Caco-2 (cell line): ENCODE results near the gene PRLH. TPM values are rescaled to one million over a fixed set of nuclear protein-coding genes. Genes with fewer than 3 reads are reported as not detected.

Source experiments
- BruUV-seq: library from RNA; stranded (reverse); fragments of 400-500 nt; replicated peaks from 2 replicates; lab custom pipeline; 2021; lab: Mats Ljungman, UMichigan
- CTCF ChIA-PET: fragments of 300-600 bp; sonication (Branson Sonifier 250); formaldehyde crosslinking; loops from one replicate; lab custom pipeline; 2022; ENCODE audit warnings: antibody characterized with exemption; lab: Charles Lee
- POLR2A ChIA-PET: fragments of 300-600 bp; sonication (Branson Sonifier 250); formaldehyde crosslinking; loops from one replicate; lab custom pipeline; 2022; ENCODE audit warnings: antibody characterized with exemption; lab: Charles Lee
- DNase-seq, 2 experiments: peaks; one replicate each; pipeline versions ENCODE4 v3.0.0 to v3.0.0-alpha.2; 2020 to 2022
- H3K27me3 ChIP-seq: replicated peaks from 2 replicates; pipeline ENCODE4 v1.6.0; 2011; ENCODE audit warnings: low read length; ENCODE audit not compliant: control insufficient read depth, insufficient read depth
- H3K36me3 ChIP-seq: 2 replicates; pipeline ENCODE4 v1.5.1; 2011; ENCODE audit warnings: low read length; ENCODE audit not compliant: control insufficient read depth, insufficient read depth
- H3K4me1 ChIP-seq: fragments of 250-450 bp; sonication (Bioruptor Pico); 2 replicates; pipeline ENCODE4 v1.5.1; 2020; ENCODE audit warnings: mild to moderate bottlenecking
- H3K4me3 ChIP-seq: 2 replicates; pipeline ENCODE4 v1.5.1; 2011; ENCODE audit warnings: low read depth, mild to moderate bottlenecking, control low read depth, low read length
- H3K9me3 ChIP-seq: fragments of 250-450 bp; sonication (Bioruptor Pico); 2 replicates; pipeline ENCODE4 v1.5.1; 2020; ENCODE audit warnings: mild to moderate bottlenecking, moderate library complexity
- H3K27ac Mint-ChIP-seq: one replicate; pipeline ENCODE4 v1.8.0; 2022; ENCODE audit warnings: mixed read lengths; ENCODE audit not compliant: unreplicated experiment
- H3K27me3 Mint-ChIP-seq: one replicate; pipeline ENCODE4 v1.8.0; 2022; ENCODE audit warnings: mixed read lengths; ENCODE audit not compliant: insufficient read depth, unreplicated experiment
- H3K36me3 Mint-ChIP-seq: one replicate; pipeline ENCODE4 v1.8.0; 2022; ENCODE audit warnings: mild to moderate bottlenecking, mixed read lengths; ENCODE audit not compliant: insufficient read depth, unreplicated experiment
- H3K4me1 Mint-ChIP-seq: one replicate; pipeline ENCODE4 v1.8.0; 2022; ENCODE audit warnings: low read depth, mixed read lengths; ENCODE audit not compliant: unreplicated experiment
- H3K4me3 Mint-ChIP-seq: one replicate; pipeline ENCODE4 v1.8.0; 2022; ENCODE audit warnings: mild to moderate bottlenecking, moderate library complexity, mixed read lengths; ENCODE audit not compliant: unreplicated experiment
- H3K9me3 Mint-ChIP-seq: one replicate; pipeline ENCODE4 v1.8.0; 2022; ENCODE audit warnings: mixed read lengths; ENCODE audit not compliant: unreplicated experiment
- intact Hi-C: fragments of 100-400 bp; cut with micrococcal nuclease; formaldehyde crosslinking; loops from one replicate; pipeline ENCODE4 v1.10.0; 2022; ENCODE audit not compliant: unreplicated experiment
- total RNA-seq: library from RNA; stranded (reverse); gene quantifications from 2 replicates; pipeline ENCODE4 v1.2.3, GENCODE V29; 2022
- TF ChIP-seq, protein P1 (sequence below), 2 experiments: fragments of 200-600 bp in 1 of 2; IDR thresholded peaks; 1 replicate in 1 of 2; 2 replicates in 1 of 2; pipeline versions ENCODE4 v1.5.1 to v1.8.0; 2011 to 2022; ENCODE audit warnings: antibody characterized with exemption in 1 of 2, control low read depth in 1 of 2, inconsistent platforms in 1 of 2, low read depth in 1 of 2, low read length in 1 of 2, mild to moderate bottlenecking in 1 of 2, moderate library complexity in 1 of 2; ENCODE audit not compliant: insufficient read depth in 1 of 2, severe bottlenecking in 1 of 2, unreplicated experiment in 1 of 2

PRLH gene
- total RNA-seq, 1 experiment from 2014 or later = not detected

DNA sequence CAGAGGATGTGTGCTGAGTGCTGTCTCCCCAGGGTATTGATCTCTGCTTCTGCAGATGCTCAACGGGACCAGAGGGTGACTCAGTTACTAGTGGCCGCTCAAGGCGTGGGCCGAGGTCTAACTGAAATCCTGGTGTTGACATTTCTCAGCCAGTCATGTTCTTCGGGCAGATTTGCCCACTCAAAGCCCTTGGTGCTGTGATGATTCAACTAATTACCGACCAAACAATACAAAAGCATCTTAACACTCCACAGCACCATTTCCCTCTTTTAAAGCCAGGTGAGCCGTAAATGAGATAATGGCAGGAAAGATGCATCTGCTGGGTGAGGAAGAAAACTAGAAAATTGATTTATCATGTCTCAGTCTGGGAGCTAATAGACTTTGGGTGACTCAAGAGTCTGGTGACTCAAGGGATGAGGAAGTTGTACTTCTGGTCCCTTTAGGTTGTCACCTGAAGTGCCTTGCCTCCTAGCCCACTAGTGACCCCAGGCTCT, 32.7 kb upstream of the PRLH start:
- Histone ChIP-seq H3K4me3 (no peak overlapping the region), H3K36me3 (no peaks in the 10 kb centered on the region), H3K4me1 (no peaks in the 10 kb centered on the region), H3K9me3 (no peaks in the 10 kb centered on the region), H3K27me3 (no peaks in the 10 kb centered on the region)
- no TSS peak for BruUV-seq
- ChIA-PET CTCF (interaction anchor here (1.0 kb wide), 1 partner anchor 38 kb away, joined by 3 read pairs; no protein-coding TSS in a partner anchor), POLR2A (no interaction called here)
- no peak overlapping the region for H3K27ac Mint-ChIP-seq
- no peak for DNase-seq
- TF ChIP-seq, protein P1, sequence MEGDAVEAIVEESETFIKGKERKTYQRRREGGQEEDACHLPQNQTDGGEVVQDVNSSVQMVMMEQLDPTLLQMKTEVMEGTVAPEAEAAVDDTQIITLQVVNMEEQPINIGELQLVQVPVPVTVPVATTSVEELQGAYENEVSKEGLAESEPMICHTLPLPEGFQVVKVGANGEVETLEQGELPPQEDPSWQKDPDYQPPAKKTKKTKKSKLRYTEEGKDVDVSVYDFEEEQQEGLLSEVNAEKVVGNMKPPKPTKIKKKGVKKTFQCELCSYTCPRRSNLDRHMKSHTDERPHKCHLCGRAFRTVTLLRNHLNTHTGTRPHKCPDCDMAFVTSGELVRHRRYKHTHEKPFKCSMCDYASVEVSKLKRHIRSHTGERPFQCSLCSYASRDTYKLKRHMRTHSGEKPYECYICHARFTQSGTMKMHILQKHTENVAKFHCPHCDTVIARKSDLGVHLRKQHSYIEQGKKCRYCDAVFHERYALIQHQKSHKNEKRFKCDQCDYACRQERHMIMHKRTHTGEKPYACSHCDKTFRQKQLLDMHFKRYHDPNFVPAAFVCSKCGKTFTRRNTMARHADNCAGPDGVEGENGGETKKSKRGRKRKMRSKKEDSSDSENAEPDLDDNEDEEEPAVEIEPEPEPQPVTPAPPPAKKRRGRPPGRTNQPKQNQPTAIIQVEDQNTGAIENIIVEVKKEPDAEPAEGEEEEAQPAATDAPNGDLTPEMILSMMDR (IDR thresholded peaks at IDR 0.05; ENCODE audit: insufficient read depth in 1 of 2, low read depth in 1 of 2, low read length in 1 of 2, severe bottlenecking in 1 of 2, unreplicated experiment in 1 of 2) = no peak
- no peaks in the 10 kb centered on the region for H3K27me3 Mint-ChIP-seq
- H3K36me3 Mint-ChIP-seq = no peaks in the 10 kb centered on the region
- no peak overlapping the region for H3K4me3 Mint-ChIP-seq
- no peaks in the 10 kb centered on the region for H3K9me3 Mint-ChIP-seq
- no peaks in the 10 kb centered on the region for H3K4me1 Mint-ChIP-seq
- intact Hi-C loops = no loop called here

DNA sequence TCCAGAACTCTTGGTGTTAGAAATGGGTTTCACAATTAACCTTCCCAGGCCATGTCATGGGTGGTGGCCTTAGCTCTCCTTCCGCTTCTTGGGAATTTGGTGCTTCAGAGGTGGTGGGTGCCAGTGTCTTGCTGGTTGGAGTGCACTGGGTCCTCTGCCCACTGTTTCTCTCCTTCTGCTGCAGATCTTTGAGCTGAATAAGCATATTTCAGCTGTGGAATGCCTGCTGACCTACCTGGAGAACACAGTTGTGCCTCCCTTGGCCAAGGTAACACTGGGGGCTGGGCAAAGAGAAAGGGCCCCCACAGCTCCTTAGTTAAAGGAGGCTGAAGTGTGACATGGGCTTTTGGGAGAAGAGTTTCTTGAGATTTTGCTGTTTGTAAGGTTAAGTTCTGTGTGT, 32.0 kb upstream of the PRLH start:
- H3K36me3 ChIP-seq = no peaks in the 10 kb centered on the region
- Mint-ChIP-seq H3K4me3 (no peak overlapping the region), H3K27me3 (no peaks in the 10 kb centered on the region), H3K36me3 (no peaks in the 10 kb centered on the region), H3K4me1 (no peaks in the 10 kb centered on the region), H3K27ac (no peak overlapping the region), H3K9me3 (no peaks in the 10 kb centered on the region)
- BruUV-seq = no TSS peak
- intact Hi-C loops = no loop called here
- H3K4me3 ChIP-seq = no peak overlapping the region
- ChIA-PET CTCF (no interaction called here), POLR2A (no interaction called here)
- TF ChIP-seq, protein P1 (IDR thresholded peaks at IDR 0.05; ENCODE audit: insufficient read depth in 1 of 2, low read depth in 1 of 2, low read length in 1 of 2, severe bottlenecking in 1 of 2, unreplicated experiment in 1 of 2) = no peak
- no peak for DNase-seq
- no peaks in the 10 kb centered on the region for H3K27me3 ChIP-seq
- no peaks in the 10 kb centered on the region for H3K9me3 ChIP-seq
- no peaks in the 10 kb centered on the region for H3K4me1 ChIP-seq

DNA sequence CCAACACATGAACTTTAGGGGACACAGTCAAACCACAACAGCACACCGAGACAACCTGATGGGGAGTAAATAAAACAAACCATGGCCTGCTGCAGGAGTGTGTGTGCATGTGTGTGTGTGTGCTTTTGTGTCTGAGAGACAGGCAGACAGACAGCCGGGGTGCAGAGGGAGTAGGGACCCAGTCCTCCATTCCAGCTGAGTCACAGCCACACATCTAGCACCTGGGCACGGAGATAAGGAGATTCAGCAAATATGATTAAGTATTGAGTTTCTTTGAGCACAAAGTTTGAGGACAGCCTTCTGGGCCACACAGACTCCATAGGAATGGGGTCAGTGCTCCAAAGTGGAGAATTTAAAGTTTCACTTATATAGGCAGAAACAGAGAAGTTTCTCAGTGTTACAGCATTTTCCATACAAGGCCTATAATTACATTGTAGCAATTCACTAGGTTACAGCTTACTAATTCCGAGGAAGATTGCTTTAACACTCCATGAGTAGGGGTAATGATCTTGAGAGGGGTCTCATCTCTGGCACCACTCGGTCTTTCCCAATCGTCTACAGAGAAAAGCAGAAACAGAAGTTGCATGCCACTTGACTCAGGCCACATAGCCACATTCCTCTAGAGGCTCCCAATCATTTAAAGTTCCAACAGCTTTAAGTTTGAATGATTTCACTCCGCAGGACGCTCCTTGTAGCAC, 30.8 kb upstream of the PRLH start:
- Mint-ChIP-seq H3K4me1 (no peaks in the 10 kb centered on the region), H3K27me3 (no peaks in the 10 kb centered on the region), H3K9me3 (no peaks in the 10 kb centered on the region), H3K4me3 (no peak overlapping the region), H3K36me3 (no peaks in the 10 kb centered on the region), H3K27ac (no peak overlapping the region)
- no peaks in the 10 kb centered on the region for H3K27me3 ChIP-seq
- TF ChIP-seq, protein P1 (IDR thresholded peaks at IDR 0.05; ENCODE audit: insufficient read depth in 1 of 2, low read depth in 1 of 2, low read length in 1 of 2, severe bottlenecking in 1 of 2, unreplicated experiment in 1 of 2) = no peak
- DNase-seq = no peak
- ChIA-PET CTCF (no interaction called here), POLR2A (no interaction called here)
- no TSS peak for BruUV-seq
- H3K4me3 ChIP-seq = no peak overlapping the region
- no peaks in the 10 kb centered on the region for H3K36me3 ChIP-seq
- no peaks in the 10 kb centered on the region for H3K4me1 ChIP-seq
- intact Hi-C loops = no loop called here
- H3K9me3 ChIP-seq = no peaks in the 10 kb centered on the region
